ENCODE data around the gene ZMAT2.
"Not testable (repeated sequence)": the region's sequence is repeated elsewhere in the genome, so short reads cannot be mapped to it uniquely, and the experiment has no call there.

The ZMAT2 gene

GRCh38 chr5:140708787-140709186, 8.5 kb downstream of the ZMAT2 start:
- DNase-seq (ENCODE audit: low read depth) = not testable (repeated sequence)

- DNase-seq (ENCODE audit: low read depth) = peak; percentile 96
Measured at GRCh38 chr5:140710899-140711552, 10.8 kb downstream of the ZMAT2 start.

- no peak for DNase-seq (ENCODE audit: low read depth)
Measured at GRCh38 chr5:140711794-140712193, 11.5 kb downstream of the ZMAT2 start.

- DNase-seq (ENCODE audit: low read depth) = no peak
Measured at GRCh38 chr5:140713562-140714094, 13.4 kb downstream of the ZMAT2 start.

GRCh38 chr5:140716238-140716637, 16.0 kb downstream of the ZMAT2 start:
- DNase-seq (ENCODE audit: low read depth) = not testable (repeated sequence)

- DNase-seq (ENCODE audit: low read depth) = no peak
Measured at GRCh38 chr5:140718266-140718592, 18.0 kb downstream of the ZMAT2 start.

GRCh38 chr5:140720738-140721137, 20.5 kb downstream of the ZMAT2 start:
- DNase-seq (ENCODE audit: low read depth) = not testable (repeated sequence)

- not testable (repeated sequence) for DNase-seq (ENCODE audit: low read depth)
Measured at GRCh38 chr5:140721395-140721794, 21.1 kb downstream of the ZMAT2 start.

- peak; percentile 89 for DNase-seq (ENCODE audit: low read depth)
Measured at GRCh38 chr5:140725799-140726471, 25.7 kb downstream of the ZMAT2 start.

- no peak for DNase-seq (ENCODE audit: low read depth)
Measured at GRCh38 chr5:140733098-140733497, 32.9 kb downstream of the ZMAT2 start.

GRCh38 chr5:140734354-140734753, 34.1 kb downstream of the ZMAT2 start:
- DNase-seq (ENCODE audit: low read depth) = no peak

GRCh38 chr5:140737486-140737885, 37.2 kb downstream of the ZMAT2 start:
- DNase-seq (ENCODE audit: low read depth) = no peak

- DNase-seq (ENCODE audit: low read depth) = no peak
Measured at GRCh38 chr5:140741967-140742366, 41.7 kb downstream of the ZMAT2 start.

GRCh38 chr5:140753561-140753960, 53.3 kb downstream of the ZMAT2 start:
- no peak for DNase-seq (ENCODE audit: low read depth)

All from GM04504 (cell line).